NCI-H1092 treated with DMSO at 0.1 percent for 48 hours (cell line): ENCODE results near the gene BCLAF1.
A peak's percentile ranks its signal among the peaks of the same experiment; 100 is the strongest.
"Not testable (repeated sequence)": the region's sequence is repeated elsewhere in the genome, so short reads cannot be mapped to it uniquely, and the experiment has no call there.

Experiments used
- DNase-seq: peaks from one replicate; lab custom pipeline; 2025; lab: John Stamatoyannopoulos, UW

BCLAF1 gene

GRCh38 chr6:136249811-136250685 lies 39.6 kb downstream of the BCLAF1 start, which contains the start of gene MTFR2:
TSS of gene MTFR2 (minus strand) at chr6:136250311. CDS start at chr6:136249099, 1,212 bp downstream.
- peak; percentile 96 for DNase-seq

DNA sequence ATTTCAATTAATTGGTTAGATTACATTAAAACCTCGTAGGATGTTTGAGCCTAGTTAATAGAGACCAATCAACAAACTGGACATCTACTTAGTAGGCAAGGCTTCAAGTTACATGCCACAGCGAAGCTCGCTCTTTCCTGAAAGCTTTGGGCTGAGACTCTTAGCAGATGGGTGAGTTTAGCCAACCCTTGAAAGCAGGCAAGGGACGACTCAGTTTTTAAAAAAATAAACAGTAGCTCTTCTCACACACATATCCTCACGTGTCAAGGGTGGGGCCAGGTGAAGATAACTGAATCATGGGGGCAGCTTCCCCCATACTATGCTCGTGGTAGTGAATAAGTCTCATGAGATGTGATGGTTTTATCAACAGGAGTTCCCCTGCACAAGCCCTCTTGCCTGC lies 40.3 kb downstream of the BCLAF1 start:
- no peak for DNase-seq

DNA sequence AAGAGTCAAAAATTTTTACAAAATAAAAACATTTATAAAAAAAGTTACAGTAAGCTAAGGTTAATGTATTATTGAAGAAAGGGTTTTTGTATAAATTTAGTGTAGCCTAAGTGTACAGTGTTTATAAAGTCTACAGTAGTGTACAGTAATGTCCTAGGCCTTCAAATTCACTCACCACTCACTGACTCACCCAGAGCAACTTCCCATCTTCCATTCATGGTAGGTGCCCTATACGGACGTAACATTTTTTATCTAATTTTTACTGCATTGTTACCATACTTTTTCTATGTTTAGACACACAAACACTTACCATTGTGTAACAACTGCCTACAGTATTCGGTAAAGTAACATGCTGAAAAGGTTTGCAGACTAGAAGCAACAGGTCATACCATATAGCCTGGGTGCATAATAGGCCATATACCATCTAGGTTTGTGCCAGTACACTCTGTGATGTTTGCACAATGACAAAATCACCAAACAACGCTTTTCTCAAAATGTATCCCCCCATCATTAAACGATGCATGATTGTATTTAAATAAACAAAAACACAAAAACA lies 45.5 kb downstream of the BCLAF1 start:
- DNase-seq = no peak

GRCh38 chr6:136236466-136237293 lies 53.0 kb downstream of the BCLAF1 start:
- DNase-seq = no peak

DNA sequence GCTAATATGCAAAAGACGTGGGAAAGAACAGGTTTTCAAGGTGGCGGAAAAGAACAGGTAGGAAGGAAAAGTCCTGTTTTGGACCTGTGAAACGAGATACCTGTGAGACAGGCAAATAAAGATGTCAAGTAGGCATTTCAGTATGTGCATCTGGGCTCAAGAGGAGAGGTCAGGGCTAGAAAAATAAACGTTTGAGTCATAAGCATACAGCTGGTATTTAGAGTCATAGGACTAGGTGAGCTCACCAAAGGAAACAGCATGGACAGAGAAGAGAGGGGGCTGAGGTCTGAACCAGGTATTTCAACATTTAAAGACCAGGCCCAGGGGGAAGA lies 54.4 kb downstream of the BCLAF1 start:
- DNase-seq = no peak

- no peak for DNase-seq
Observed at GRCh38 chr6:136232701-136233100, 56.9 kb downstream of the BCLAF1 start.

- no peak for DNase-seq
Observed at GRCh38 chr6:136230219-136230853, 59.3 kb downstream of the BCLAF1 start.

DNA sequence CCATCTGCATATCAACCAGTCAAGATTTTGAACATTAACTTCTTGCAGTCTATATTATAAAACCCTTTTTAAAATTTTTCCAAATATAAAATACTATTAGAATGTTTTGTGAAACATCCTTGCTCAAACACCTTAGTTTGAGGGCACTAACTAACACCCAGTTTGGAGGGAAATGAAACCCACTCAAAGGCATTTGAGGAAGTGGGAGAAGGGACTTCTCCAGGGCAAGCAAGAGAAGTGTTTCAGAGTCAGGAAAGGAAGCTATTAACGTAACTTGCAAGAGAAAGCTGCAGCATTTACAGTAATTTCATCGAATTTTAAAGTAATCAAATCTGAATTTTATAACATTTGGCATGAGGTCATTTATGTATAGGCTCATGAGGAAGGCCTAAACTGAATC lies 60.8 kb downstream of the BCLAF1 start:
- DNase-seq = no peak

- DNase-seq = no peak
Observed at GRCh38 chr6:136226674-136227377, 62.8 kb downstream of the BCLAF1 start.

- DNase-seq = peak; percentile 43
Observed at GRCh38 chr6:136226027-136226673, 63.5 kb downstream of the BCLAF1 start.

DNA sequence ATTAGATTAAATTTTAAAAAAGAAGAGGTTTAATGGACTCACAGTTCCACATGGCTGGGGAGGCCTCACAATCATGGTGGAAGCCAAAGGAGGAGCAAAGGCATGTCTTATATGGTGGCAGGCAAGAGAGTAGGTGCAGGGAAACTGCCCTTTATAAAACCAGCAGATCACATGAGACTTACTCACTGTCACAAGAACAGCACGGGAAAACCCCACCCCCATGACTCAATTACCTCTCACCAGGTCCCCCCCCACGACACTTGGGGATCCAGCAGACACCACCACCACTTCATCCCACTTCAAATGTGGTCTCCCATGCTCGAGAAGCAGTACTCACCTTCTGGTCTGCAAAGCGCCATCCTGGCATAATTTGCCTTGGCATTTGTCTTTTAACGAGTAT lies 64.2 kb downstream of the BCLAF1 start:
- DNase-seq = no peak

- DNase-seq = not testable (repeated sequence)
Observed at GRCh38 chr6:136224974-136225373, 64.7 kb downstream of the BCLAF1 start.

- DNase-seq = no peak
Observed at GRCh38 chr6:136216503-136217401, 72.9 kb downstream of the BCLAF1 start.

GRCh38 chr6:136213853-136214252 lies 75.8 kb downstream of the BCLAF1 start:
- no peak for DNase-seq

DNA sequence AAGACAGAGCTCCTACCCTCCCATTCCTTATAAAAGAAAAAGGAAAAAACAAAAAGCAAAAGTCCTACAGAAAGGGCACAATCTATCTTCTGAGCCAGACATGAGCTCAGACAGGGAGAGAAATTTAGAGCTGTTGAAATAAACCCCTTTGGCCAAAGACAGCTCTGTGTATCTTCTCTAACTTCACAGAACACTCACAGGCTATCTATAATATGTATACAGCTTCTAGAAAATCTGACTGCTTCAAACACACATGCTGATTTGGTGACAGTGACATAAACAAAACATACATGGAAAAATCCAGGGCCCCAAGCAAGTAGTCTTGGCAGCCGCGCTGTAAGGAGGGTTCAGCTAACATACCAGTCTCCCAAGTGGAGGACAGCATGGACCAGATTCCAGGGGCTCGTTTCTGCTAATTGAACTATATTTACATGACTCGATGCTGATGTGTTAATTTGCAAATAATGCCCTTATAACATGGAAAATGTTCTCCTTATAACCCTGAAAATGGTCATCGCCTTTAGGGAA lies 76.6 kb downstream of the BCLAF1 start:
- DNase-seq = no peak

DNA sequence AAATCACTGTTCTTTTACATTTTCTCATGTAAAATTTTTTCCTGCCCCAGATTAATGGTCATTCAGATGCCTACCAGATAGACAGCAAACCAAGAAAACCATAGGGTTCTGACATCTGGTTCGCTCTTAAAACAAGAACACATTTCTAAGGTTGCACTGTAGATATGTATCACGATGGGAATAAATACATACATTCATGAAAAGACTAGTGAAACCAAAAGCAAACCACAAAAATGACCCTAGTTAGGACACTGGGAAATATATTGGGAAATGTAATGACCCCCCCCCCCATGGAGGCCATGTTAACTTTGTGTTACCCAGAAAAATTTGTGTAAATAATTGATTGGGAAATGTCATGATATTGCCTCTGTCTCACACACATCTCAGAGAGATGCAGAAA lies 77.0 kb downstream of the BCLAF1 start:
- DNase-seq = no peak

- no peak for DNase-seq
Observed at GRCh38 chr6:136210398-136211165, 79.1 kb downstream of the BCLAF1 start.

GRCh38 chr6:136209496-136209895 lies 80.2 kb downstream of the BCLAF1 start:
- no peak for DNase-seq

- no peak for DNase-seq
Observed at GRCh38 chr6:136208783-136209182, 80.9 kb downstream of the BCLAF1 start.
